GM21360 (cell line): ENCODE measurements around the gene KIF16B.

ENCODE experiments used
- ATAC-seq: cut with Tn5 transposase; IDR thresholded peaks from one replicate; pipeline ENCODE4 v1.9.1; 2021; ENCODE audit warnings: mild to moderate bottlenecking, moderate library complexity; ENCODE audit not compliant: unreplicated experiment

KIF16B gene

GRCh38 chr20:16483024-16483423, 90.2 kb downstream of the KIF16B start:
- no peak for ATAC-seq

DNA sequence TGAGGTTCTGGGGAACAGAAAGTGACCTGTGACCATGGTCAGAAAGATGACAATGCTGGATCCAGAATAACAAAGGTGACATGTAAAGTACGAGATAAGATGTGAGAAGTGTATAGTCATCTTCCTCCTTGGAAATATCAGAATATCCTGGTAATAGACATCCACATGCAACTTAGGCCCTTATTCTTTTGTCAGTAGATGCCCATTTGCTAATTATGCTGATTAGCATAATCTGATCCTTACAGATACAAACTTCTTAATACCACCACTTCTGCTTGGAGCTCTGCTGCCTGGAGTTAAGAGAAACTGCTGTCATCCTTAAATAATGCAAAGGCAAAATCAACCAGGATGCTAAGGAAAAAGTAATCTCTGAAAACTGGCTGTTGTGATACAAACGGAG, 91.3 kb downstream of the KIF16B start:
- no peak for ATAC-seq

GRCh38 chr20:16479666-16480065, 93.6 kb downstream of the KIF16B start:
- no peak for ATAC-seq

DNA sequence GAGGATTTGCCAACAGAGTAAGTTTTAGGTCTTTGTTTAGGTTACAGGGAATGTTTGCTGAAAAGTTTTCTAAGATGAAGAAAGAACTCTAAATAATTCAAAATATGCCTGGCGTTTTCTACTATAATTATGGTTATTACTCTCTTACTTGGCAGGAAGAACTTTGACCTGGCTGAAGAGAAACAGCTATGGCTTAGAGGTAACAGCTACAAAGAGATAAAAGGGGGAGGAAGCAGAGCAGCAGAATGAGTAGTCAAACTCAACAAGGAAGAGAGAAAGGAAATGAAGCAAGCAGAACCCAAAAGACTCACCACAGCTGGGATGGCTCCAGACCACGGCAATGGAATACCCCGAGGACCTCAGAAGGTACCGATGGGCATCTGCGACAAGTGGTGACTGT, 95.6 kb downstream of the KIF16B start:
- ATAC-seq, result no peak

- peak; percentile 70 for ATAC-seq
These were observed 97.2 kb downstream of the KIF16B start for GRCh38 chr20:16476032-16476431.

DNA sequence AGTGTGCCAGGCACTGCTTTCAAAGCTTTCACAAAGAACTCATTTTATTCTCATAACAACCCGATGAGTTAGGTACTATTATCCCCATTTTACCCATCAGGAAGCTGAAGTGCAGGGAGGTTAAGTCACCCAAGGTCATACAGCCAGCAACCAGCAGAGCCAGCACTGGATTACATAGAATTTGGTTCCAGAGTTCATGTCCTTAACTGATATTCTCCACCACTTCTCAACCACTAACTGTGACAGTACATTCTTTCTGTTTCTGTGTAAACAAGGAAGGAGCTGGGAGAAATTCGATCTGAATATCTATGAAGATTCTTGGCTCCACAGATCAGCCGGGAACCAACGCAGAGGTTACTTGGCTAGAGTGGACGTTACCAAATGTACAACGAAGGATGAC, 98.0 kb downstream of the KIF16B start:
- no peak for ATAC-seq

- no peak for ATAC-seq
These were observed 98.9 kb downstream of the KIF16B start for GRCh38 chr20:16474363-16474762.

DNA sequence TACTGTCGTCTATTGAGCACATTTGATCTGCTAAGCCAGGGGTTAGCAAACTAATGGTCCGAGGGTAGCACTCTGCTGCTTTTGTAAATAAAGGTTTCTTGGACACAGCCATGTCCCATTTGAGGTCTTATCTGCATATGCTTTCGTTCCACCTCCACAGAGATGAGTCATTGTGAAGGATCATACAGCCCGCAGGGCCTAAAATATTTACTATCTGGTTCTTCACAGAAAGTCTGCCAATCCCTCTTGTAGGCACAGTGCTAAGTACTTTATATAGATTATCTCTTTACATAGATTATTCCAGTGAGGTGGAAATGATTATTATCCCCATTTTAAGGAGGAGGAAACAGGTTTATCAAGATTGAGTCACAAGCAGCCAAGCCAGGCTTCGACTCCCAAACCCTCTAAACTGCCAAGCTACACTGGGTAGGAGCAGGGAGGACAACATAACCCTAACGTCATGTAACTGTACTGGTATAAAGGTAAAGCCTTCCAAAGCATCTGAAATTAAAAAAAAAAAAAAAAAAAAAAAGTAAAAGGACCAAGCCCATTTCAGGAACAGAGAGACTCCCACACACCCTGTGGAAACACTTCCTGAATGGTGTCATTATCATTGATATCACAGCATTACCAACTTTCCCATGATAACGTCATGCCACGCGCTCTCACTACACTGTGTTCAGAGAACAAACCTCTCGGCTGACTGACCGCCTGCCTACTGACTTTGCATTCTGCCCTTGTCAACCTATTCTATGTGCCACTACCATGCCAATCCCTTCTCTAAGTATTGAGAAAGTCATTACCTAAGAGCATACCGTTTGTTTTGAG, 101.0 kb downstream of the KIF16B start:
- ATAC-seq, result no peak

GRCh38 chr20:16469395-16469905, 103.8 kb downstream of the KIF16B start:
- no peak for ATAC-seq

DNA sequence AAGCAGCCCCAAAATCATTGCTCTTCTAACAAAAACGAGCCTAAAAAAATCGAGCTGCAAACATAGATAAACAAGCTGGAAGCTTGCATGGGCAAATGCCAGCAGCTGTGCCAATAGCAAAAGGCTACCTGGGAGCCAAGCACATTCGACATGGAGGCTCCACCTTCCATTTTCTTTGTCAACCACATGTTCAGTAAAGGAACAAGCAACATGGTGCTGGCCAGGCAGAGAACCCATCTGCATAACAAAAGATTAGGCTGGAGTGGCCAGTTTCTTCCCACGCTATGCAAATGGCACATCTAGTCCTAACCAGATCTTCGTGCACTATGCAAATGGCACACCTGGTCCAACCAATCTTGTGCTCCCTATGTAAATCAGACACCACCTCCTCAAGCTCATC, 110.5 kb downstream of the KIF16B start:
- ATAC-seq, result no peak

GRCh38 chr20:16459019-16459700, 114.1 kb downstream of the KIF16B start:
- ATAC-seq, result no peak

GRCh38 chr20:16457514-16457913, 115.7 kb downstream of the KIF16B start:
- no peak for ATAC-seq

DNA sequence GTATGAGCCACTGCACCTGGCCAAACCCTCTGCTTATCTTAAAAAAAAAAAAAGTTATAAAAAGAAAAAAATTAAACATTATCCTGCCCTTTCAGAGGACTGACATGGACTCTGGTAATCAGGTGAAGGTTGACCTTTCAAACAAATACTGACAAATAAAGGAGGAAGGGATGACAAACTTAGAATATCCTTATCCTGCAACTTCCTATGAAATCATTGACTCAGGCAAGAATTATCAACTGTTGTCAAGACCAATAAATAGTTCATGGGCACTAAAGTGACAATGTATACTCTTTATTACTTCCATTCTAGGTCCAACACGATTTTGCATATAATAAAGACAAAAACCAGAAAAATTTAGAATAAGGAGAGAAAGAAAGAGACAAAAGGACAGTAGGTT, 117.9 kb downstream of the KIF16B start:
- ATAC-seq, result no peak

GRCh38 chr20:16451982-16452381, 121.3 kb downstream of the KIF16B start:
- ATAC-seq, result no peak

GRCh38 chr20:16451001-16451400, 122.2 kb downstream of the KIF16B start:
- no peak for ATAC-seq

GRCh38 chr20:16446991-16447390, 126.3 kb downstream of the KIF16B start:
- no peak for ATAC-seq

- no peak for ATAC-seq
These were observed 127.0 kb downstream of the KIF16B start for GRCh38 chr20:16446246-16446645.

- ATAC-seq, result no peak
These were observed 127.8 kb downstream of the KIF16B start for GRCh38 chr20:16445482-16445881.

GRCh38 chr20:16444057-16444777, 129.0 kb downstream of the KIF16B start:
- ATAC-seq, result no peak

DNA sequence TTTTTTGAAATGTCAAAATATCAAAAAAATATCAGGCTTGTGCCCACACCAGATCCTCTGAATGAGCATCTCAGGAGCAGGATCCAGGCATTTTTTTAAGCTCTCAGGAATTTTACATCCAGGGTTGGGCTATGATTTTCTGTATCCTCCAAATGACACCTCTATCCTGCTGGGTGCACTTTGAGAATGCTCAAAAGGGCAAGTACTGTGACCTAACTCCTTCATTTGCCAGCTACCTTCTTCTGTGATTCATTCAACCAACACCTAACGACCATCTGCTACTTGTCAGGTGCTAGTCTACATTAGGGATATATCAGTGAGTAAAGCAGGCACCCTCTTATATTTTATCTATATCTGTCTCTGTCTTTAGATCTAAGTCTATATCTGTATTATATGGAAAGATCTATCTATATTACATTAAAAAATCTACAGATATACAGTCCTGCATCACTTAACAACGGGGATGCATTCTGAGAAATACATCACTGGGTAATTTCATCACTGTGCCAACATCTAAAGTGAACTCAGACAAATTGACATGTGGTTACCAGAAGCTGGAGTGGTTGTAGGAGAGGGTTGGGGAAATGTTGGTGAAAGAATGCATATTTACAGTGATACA, 131.6 kb downstream of the KIF16B start:
- no peak for ATAC-seq

DNA sequence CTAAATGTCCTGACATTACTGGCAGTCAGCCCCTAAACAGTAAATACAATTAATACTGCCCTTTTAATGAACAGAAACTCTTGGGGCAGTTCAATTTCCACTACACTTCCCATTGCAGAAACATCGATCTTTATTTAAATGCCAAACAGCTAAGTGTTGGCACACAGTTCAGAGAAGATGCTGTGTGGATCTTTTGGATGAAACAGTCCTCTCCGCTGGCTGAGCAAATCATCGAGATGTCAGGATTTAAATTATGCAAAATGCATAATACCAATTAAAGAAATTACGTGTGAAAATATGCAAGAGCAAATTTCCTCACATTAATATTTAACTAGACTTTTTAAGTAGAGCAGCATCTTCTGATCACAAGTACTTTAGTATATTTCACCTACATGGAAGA, 132.6 kb downstream of the KIF16B start:
- no peak for ATAC-seq
